SK-N-SH (cell line): ENCODE measurements around the gene ST3GAL6. TPM values are rescaled to one million over a fixed set of nuclear protein-coding genes. Genes with fewer than 3 reads are reported as not detected.

Experiments
- CTCF ChIA-PET: fragments of 300-600, 350-600 bp; formaldehyde crosslinking; extraction: SDS; loops from one replicate; lab custom pipeline; 2021; lab: Yijun Ruan, JAX
- POLR2A ChIA-PET: fragments of 350-600 bp; sonication (Branson Sonifier 250); formaldehyde crosslinking; extraction: SDS; loops from one replicate; lab custom pipeline; 2020; ENCODE audit warnings: antibody characterized with exemption, inconsistent platforms; lab: Yijun Ruan, JAX
- DNase-seq: peaks from one replicate; pipeline ENCODE4 v3.0.0; 2012
- H2AFZ ChIP-seq: fragments of 200-600 bp; sonication (generic); 2 replicates; pipeline ENCODE4 v1.8.1; 2016; ENCODE audit warnings: antibody characterized with exemption, mild to moderate bottlenecking, low read depth
- H3F3A ChIP-seq: fragments of 200-600 bp; sonication (generic); replicated peaks from 2 replicates; pipeline ENCODE3; 2016; ENCODE audit warnings: antibody characterized with exemption, mild to moderate bottlenecking; ENCODE audit not compliant: insufficient read depth
- H3K27ac ChIP-seq, 2 experiments: fragments of 200-500 bp in 1 of 2; fragments of 200-600 bp in 1 of 2; sonication (Bioruptor generic) in 1 of 2; sonication (generic), shearing (Covaris generic) in 1 of 2; 2 replicates each; pipeline versions ENCODE4 v1.5.1 to v1.6.1; 2014 to 2016; ENCODE audit warnings: low read depth in 2 of 2, inconsistent platforms in 1 of 2, low read length in 1 of 2, mild to moderate bottlenecking in 1 of 2, mixed read lengths in 1 of 2
- H3K27me3 ChIP-seq: fragments of 200-600 bp; sonication (generic), shearing (Covaris generic); 2 replicates; pipeline ENCODE4 v1.6.1; 2016; ENCODE audit warnings: mixed run types; ENCODE audit not compliant: insufficient read depth
- H3K36me3 ChIP-seq, 2 experiments: fragments of 200-500 bp in 1 of 2; fragments of 200-600 bp in 1 of 2; sonication (Bioruptor generic) in 1 of 2; sonication (generic) in 1 of 2; replicated peaks in 1 of 2; 2 replicates each; pipeline versions ENCODE3 to v1.5.1; 2014 to 2016; ENCODE audit warnings: low read length in 1 of 2, mild to moderate bottlenecking in 1 of 2; ENCODE audit not compliant: insufficient read depth in 2 of 2, control insufficient read depth in 1 of 2
- H3K4me1 ChIP-seq, 2 experiments: fragments of 200-500 bp in 1 of 2; fragments of 200-600 bp in 1 of 2; sonication (Bioruptor generic) in 1 of 2; sonication (generic), shearing (Covaris generic) in 1 of 2; 2 replicates each; pipeline versions ENCODE4 v1.5.1 to v1.6.1; 2014 to 2016; ENCODE audit warnings: low read depth in 1 of 2, low read length in 1 of 2, mixed run types in 1 of 2; ENCODE audit not compliant: insufficient read depth in 2 of 2, control insufficient read depth in 1 of 2
- H3K4me2 ChIP-seq: fragments of 200-600 bp; sonication (generic), shearing (Covaris generic); 2 replicates; pipeline ENCODE4 v1.6.1; 2017; ENCODE audit warnings: mixed run types
- H3K4me3 ChIP-seq, 2 experiments: fragments of 200-500 bp in 1 of 2; fragments of 200-600 bp in 1 of 2; sonication (Bioruptor generic) in 1 of 2; sonication (generic), shearing (Covaris generic) in 1 of 2; 2 replicates each; pipeline versions ENCODE4 v1.5.1 to v1.8.1; 2014 to 2016; ENCODE audit warnings: low read depth in 2 of 2, inconsistent platforms in 1 of 2, low read length in 1 of 2, mild to moderate bottlenecking in 1 of 2, mixed read lengths in 1 of 2, moderate library complexity in 1 of 2
- H3K79me2 ChIP-seq: fragments of 200-600 bp; sonication (generic); 2 replicates; pipeline ENCODE4 v1.8.1; 2017; ENCODE audit warnings: mild to moderate bottlenecking; ENCODE audit not compliant: insufficient read depth
- H3K9ac ChIP-seq: fragments of 200-600 bp; sonication (generic); 2 replicates; pipeline ENCODE4 v1.6.1; 2017; ENCODE audit warnings: mixed run types
- H3K9me2 ChIP-seq: fragments of 200-600 bp; sonication (generic); 2 replicates; pipeline ENCODE4 v1.6.1; 2017; ENCODE audit warnings: mixed run types
- H3K9me3 ChIP-seq: fragments of 200-600 bp; sonication (generic); 2 replicates; pipeline ENCODE4 v1.6.1; 2017; ENCODE audit warnings: mixed run types, mild to moderate bottlenecking, moderate library complexity
- H4K20me1 ChIP-seq: fragments of 200-600 bp; sonication (generic); 2 replicates; pipeline ENCODE4 v1.6.1; 2017; ENCODE audit warnings: mild to moderate bottlenecking, mixed run types; ENCODE audit not compliant: insufficient read depth
- CHD2 ChIP-seq: fragments of 150-350 bp; IDR thresholded peaks from 2 replicates; pipeline ENCODE4 v1.6.1; 2018; ENCODE audit warnings: low read length; ENCODE audit not compliant: partially characterized antibody
- EP300 ChIP-seq, 2 experiments: IDR thresholded peaks; 2 replicates each; pipeline versions ENCODE4 v1.4.0 to v1.6.1; 2012; ENCODE audit warnings: borderline replicate concordance in 1 of 2, low read depth in 1 of 2, low read length in 1 of 2
- EZH2phosphoT487 ChIP-seq: fragments of 200-600 bp; sonication (generic); IDR thresholded peaks from 2 replicates; pipeline ENCODE4 v1.6.1; 2017; ENCODE audit warnings: low read depth, mixed run types, mild to moderate bottlenecking, antibody characterized with exemption, moderate library complexity, borderline replicate concordance
- FOSL2 ChIP-seq: IDR thresholded peaks from 2 replicates; pipeline ENCODE4 v1.4.0; 2012; ENCODE audit warnings: low read depth, mild to moderate bottlenecking, moderate library complexity, borderline replicate concordance
- FOXJ3 ChIP-seq: sonication (generic); formaldehyde crosslinking; IDR thresholded peaks from 2 replicates; pipeline ENCODE4 v1.5.1; 2020; ENCODE audit warnings: mild to moderate bottlenecking, missing genetic modification reagents
- FOXM1 ChIP-seq: IDR thresholded peaks from 2 replicates; pipeline ENCODE4 v1.4.0; 2012; ENCODE audit warnings: low read depth, mild to moderate bottlenecking
- GATA2 ChIP-seq: sonication (generic); formaldehyde crosslinking; IDR thresholded peaks from 2 replicates; pipeline ENCODE4 v1.5.0; 2020; ENCODE audit warnings: mild to moderate bottlenecking, missing genetic modification reagents
- IRF3 ChIP-seq: fragments of 150-350 bp; IDR thresholded peaks from 2 replicates; pipeline ENCODE4 v1.6.1; 2016; ENCODE audit warnings: mild to moderate bottlenecking, low read depth, low read length
- JUND ChIP-seq: IDR thresholded peaks from 2 replicates; pipeline ENCODE4 v1.4.0; 2012
- MAX ChIP-seq: IDR thresholded peaks from 2 replicates; pipeline ENCODE4 v1.4.0; 2012; ENCODE audit warnings: low read depth
- PBX3 ChIP-seq: IDR thresholded peaks from 2 replicates; pipeline ENCODE4; 2012
- RAD21 ChIP-seq: IDR thresholded peaks from 2 replicates; pipeline ENCODE4 v1.6.1; 2012; ENCODE audit warnings: mild to moderate bottlenecking, low read length
- RFX5 ChIP-seq: IDR thresholded peaks from 2 replicates; pipeline ENCODE4 v1.6.1; 2012; ENCODE audit warnings: mild to moderate bottlenecking, improper control_type of control experiment, low read length
- RXRA ChIP-seq: IDR thresholded peaks from 2 replicates; pipeline ENCODE4 v1.4.0; 2012; ENCODE audit warnings: low read depth, mild to moderate bottlenecking, borderline replicate concordance
- SMC3 ChIP-seq: IDR thresholded peaks from 2 replicates; pipeline ENCODE4 v1.6.1; 2012; ENCODE audit warnings: low read depth, low read length, improper control_type of control experiment
- TAF1 ChIP-seq: IDR thresholded peaks from 2 replicates; pipeline ENCODE4 v1.6.1; 2012; ENCODE audit warnings: low read depth, mild to moderate bottlenecking, low read length, moderate library complexity, borderline replicate concordance
- TEAD4 ChIP-seq: IDR thresholded peaks from 2 replicates; pipeline ENCODE4 v1.4.0; 2012; ENCODE audit warnings: mild to moderate bottlenecking, borderline replicate concordance; ENCODE audit not compliant: insufficient read depth
- USF2 ChIP-seq: fragments of 150-350 bp; IDR thresholded peaks from 2 replicates; pipeline ENCODE4 v1.6.1; 2017; ENCODE audit warnings: antibody characterized with exemption, low read length, low read depth, borderline replicate concordance
- YY1 ChIP-seq: IDR thresholded peaks from 2 replicates; pipeline ENCODE4 v1.4.0; 2012; ENCODE audit warnings: low read depth, mild to moderate bottlenecking
- WGBS: methylation state at CpG from one replicate; pipeline ENCODE4 v1.1.6; 2017; ENCODE audit warnings: low lambda C conversion rate; 5-methylcytosine and 5-hydroxymethylcytosine counted together
- polyA plus RNA-seq, 3 experiments: library from polyadenylated mRNA; depleted of rRNA; stranded (reverse); fragments of >200 nt; gene quantifications; 2 replicates each; pipeline ENCODE4 v1.2.3, GENCODE V29; 2012

ST3GAL6 gene
- polyA plus RNA-seq, 1 of the 3 experiments (the other 2 are of a cell fraction) = 16.3 TPM

- H2AFZ ChIP-seq = no peak overlapping the region
- H3K79me2 ChIP-seq = peaks cover 37% of the 10 kb centered on the region; the same call in 1 of the 2 replicates
- peaks cover 75 to 87% of the 10 kb centered on the region in 2 experiments for H3K36me3 ChIP-seq
- no peaks in the 10 kb centered on the region for H3K27me3 ChIP-seq
- H3K4me1 ChIP-seq = peaks cover 0 to 5% of the 10 kb centered on the region in 2 experiments; a peak in 2 of 4 replicates
- WGBS = 94% methylated on average over 2 of the region's 2 CpGs
- CTCF ChIA-PET = interaction anchor here (0.9 to 1.3 kb wide), 2 partner anchors 10 to 206 kb away, joined by 3 to 4 read pairs; no protein-coding TSS in a partner anchor
- H4K20me1 ChIP-seq = peaks cover 16% of the 10 kb centered on the region; the same call in 1 of the 2 replicates
- no peak overlapping the region for H3K4me3 ChIP-seq
- no peaks in the 10 kb centered on the region for H3K9me3 ChIP-seq
- H3K9me2 ChIP-seq = no peaks in the 10 kb centered on the region
- TF ChIP-seq CHD2 (no peak), JUND (no peak), GATA2 (CRISPR knock-in tag) (no peak)
- TF ChIP-seq, all 33 proteins: peak for 0
- Histone ChIP-seq H3K4me2 (no peak overlapping the region), H3F3A (peaks cover 71% of the 10 kb centered on the region), H3K9ac (no peak overlapping the region), H3K27ac (no peak overlapping the region)
- POLR2A ChIA-PET = no interaction called here
- DNase-seq = no peak
Observed at GRCh38 chr3:98808071-98808470, 44.9 kb downstream of the ST3GAL6 start.

GRCh38 chr3:98809557-98809956 lies 46.4 kb downstream of the ST3GAL6 start:
- no peaks in the 10 kb centered on the region for H3K9me3 ChIP-seq
- CTCF ChIA-PET = interaction anchor here (10.1 kb wide), 1 partner anchor 207 kb away, joined by 197 read pairs; no protein-coding TSS in a partner anchor
- DNase-seq = no peak
- H3K4me1 ChIP-seq = peaks cover 0 to 5% of the 10 kb centered on the region in 2 experiments; a peak in 3 of 4 replicates
- peaks cover 83% of the 10 kb centered on the region for H3F3A ChIP-seq
- H3K4me2 ChIP-seq = no peak overlapping the region
- H3K9me2 ChIP-seq = no peaks in the 10 kb centered on the region
- H4K20me1 ChIP-seq = peaks cover 30% of the 10 kb centered on the region; the same call in 1 of the 2 replicates
- H3K9ac ChIP-seq = no peak overlapping the region
- H2AFZ ChIP-seq = no peak overlapping the region
- H3K36me3 ChIP-seq = peaks cover 84 to 97% of the 10 kb centered on the region in 2 experiments
- H3K79me2 ChIP-seq = peaks cover 50% of the 10 kb centered on the region; the same call in 1 of the 2 replicates
- no peak overlapping the region for H3K4me3 ChIP-seq
- TF ChIP-seq RFX5 = no peak
- TF ChIP-seq PBX3 = no peak
- TF ChIP-seq RAD21 = no peak
- no peaks in the 10 kb centered on the region for H3K27me3 ChIP-seq
- WGBS = 74% methylated on average over 3 of the region's 3 CpGs
- peak overlapping the region; percentile 8 to 9; a peak in 1 of 4 replicates for H3K27ac ChIP-seq
- POLR2A ChIA-PET = no interaction called here

- peaks cover 58% of the 10 kb centered on the region for H3K79me2 ChIP-seq
- 0 out of 4 replicates have a peak overlapping the region, but pooled peaks of 1 of the 2 experiments have one; percentile 7 for H3K27ac ChIP-seq
- no peaks in the 10 kb centered on the region for H3K9me2 ChIP-seq
- 90% methylated on average over 6 of the region's 6 CpGs for WGBS
- H3F3A ChIP-seq = peaks cover 80% of the 10 kb centered on the region
- ChIA-PET CTCF (interaction anchor here (1.0 to 10.1 kb wide), 5 partner anchors 10 to 208 kb away, joined by 3 to 197 read pairs (median 4); no protein-coding TSS in a partner anchor), POLR2A (no interaction called here)
- H3K27me3 ChIP-seq = no peaks in the 10 kb centered on the region
- no peak for DNase-seq
- H3K36me3 ChIP-seq = peaks cover 78 to 94% of the 10 kb centered on the region in 2 experiments
- peaks cover 5 to 7% of the 10 kb centered on the region in 2 experiments; a peak in 3 of 4 replicates for H3K4me1 ChIP-seq
- H3K4me3 ChIP-seq = no peak overlapping the region
- H3K4me2 ChIP-seq = no peak overlapping the region
- H4K20me1 ChIP-seq = peaks cover 40% of the 10 kb centered on the region
- H2AFZ ChIP-seq = no peak overlapping the region
- H3K9ac ChIP-seq = no peak overlapping the region
- no peaks in the 10 kb centered on the region for H3K9me3 ChIP-seq
- no peak for TF ChIP-seq SMC3
- no peak for TF ChIP-seq IRF3
- no peak for TF ChIP-seq FOSL2
- no peak for TF ChIP-seq EP300 (IDR thresholded peaks at IDR 0.05; ENCODE audit: borderline replicate concordance in 1 of 2, low read depth in 1 of 2, low read length in 1 of 2)
- TF ChIP-seq MAX = no peak
- no peak for TF ChIP-seq TEAD4
- no peak for TF ChIP-seq FOXJ3 (CRISPR knock-in tag)
- no peak for TF ChIP-seq YY1
- no peak for TF ChIP-seq RXRA
- TF ChIP-seq TAF1 = no peak
- no peak for TF ChIP-seq FOXM1
- no peak for TF ChIP-seq USF2
- no peak for TF ChIP-seq CHD2
- no peak for TF ChIP-seq EZH2phosphoT487
Observed at GRCh38 chr3:98811048-98811447, 47.9 kb downstream of the ST3GAL6 start.
